Fibroblast of pulmonary artery (primary cell): Measurements from ENCODE around the gene PRDM15.
"Not testable (repeated sequence)": the region's sequence is repeated elsewhere in the genome, so short reads cannot be mapped to it uniquely, and the experiment has no call there.

ENCODE experiments used
- DNase-seq: peaks from one replicate; pipeline ENCODE4 v3.0.0-alpha.2; 2010; ENCODE audit warnings: low read depth
- H3K4me3 ChIP-seq: replicated peaks from 2 replicates; pipeline ENCODE4 v1.5.1; 2011; ENCODE audit warnings: low read depth, mild to moderate bottlenecking, control low read depth, low read length, moderate library complexity
- CTCF ChIP-seq: IDR thresholded peaks from 2 replicates; pipeline ENCODE4 v1.5.1; 2011; ENCODE audit warnings: mild to moderate bottlenecking, control low read depth, low read length, inconsistent platforms; ENCODE audit errors: missing control alignments

The PRDM15 gene

GRCh38 chr21:41798326-41798725 is 80.8 kb downstream of the PRDM15 start:
- no peak overlapping the region for H3K4me3 ChIP-seq
- DNase-seq, result no peak
- no peak for TF ChIP-seq CTCF

DNA sequence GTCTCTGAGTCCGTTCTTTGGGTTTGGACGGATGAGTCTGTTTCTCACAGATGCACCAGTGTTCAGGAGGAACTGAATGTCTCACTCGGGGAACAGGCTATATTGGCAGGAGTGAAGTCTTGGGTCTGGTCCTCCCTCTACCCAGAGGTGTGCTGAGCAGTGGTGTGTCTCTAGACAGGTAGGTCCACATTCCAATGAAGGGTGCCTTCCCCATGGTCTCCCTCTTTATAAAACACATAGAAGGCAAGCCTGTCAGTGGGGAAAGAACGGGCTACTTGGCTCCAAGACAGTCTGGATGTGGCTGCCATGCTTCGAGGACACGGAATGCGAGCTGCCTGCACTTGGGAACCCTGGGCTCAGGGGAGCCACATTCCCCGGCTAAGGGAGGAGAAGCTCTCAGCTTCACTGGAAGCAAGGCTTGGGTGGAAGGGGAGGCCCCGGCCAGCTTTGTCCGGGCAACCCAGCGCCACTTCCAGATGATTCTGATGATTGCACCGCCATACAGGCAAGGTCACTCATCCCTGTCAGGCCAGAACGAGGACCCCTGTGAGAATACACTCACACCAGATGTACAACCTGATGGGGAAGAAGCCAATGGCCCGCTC is 82.6 kb downstream of the PRDM15 start:
- no peak for DNase-seq
- no peak overlapping the region for H3K4me3 ChIP-seq
- no peak for TF ChIP-seq CTCF

- H3K4me3 ChIP-seq, result no peak overlapping the region
- TF ChIP-seq CTCF, result no peak
- no peak for DNase-seq
Measured at GRCh38 chr21:41795726-41796125, 83.4 kb downstream of the PRDM15 start.

GRCh38 chr21:41794600-41794999 is 84.5 kb downstream of the PRDM15 start:
- H3K4me3 ChIP-seq, result no peak overlapping the region
- no peak for TF ChIP-seq CTCF
- DNase-seq, result no peak

- H3K4me3 ChIP-seq, result no peak overlapping the region
- no peak for DNase-seq
- TF ChIP-seq CTCF, result no peak
Measured at GRCh38 chr21:41792711-41793110, 86.4 kb downstream of the PRDM15 start.

DNA sequence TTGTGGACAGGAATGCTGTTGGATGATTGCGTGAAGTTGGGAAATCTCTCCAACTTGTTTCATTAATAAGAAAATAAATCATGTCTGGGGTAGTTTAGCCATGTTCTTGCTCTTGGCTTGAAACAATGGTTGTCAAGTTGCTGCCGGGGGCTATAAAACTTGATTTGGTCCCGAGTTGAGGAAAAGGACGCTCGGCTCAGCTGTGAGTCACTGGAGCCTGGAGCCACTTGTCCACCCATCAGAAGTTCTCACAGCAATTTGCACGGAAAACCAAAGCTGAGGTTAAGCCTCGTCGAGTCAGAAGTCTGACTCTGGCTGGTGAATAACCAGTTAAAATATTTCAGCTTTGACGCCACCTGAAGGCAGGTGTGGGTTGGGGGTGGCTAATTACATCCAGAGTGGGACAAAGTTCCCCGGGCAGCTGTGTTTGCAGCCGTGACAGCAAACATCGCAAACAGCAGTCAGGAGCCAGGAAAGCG is 92.6 kb downstream of the PRDM15 start:
- DNase-seq, result no peak
- H3K4me3 ChIP-seq, result no peak overlapping the region
- no peak for TF ChIP-seq CTCF

GRCh38 chr21:41785262-41785661 is 93.9 kb downstream of the PRDM15 start:
- DNase-seq, H3K4me3 ChIP-seq: not testable (repeated sequence)
